NCI-H2227 (cell line): ENCODE results near the gene SCN1B.
"Not testable (repeated sequence)": the region's sequence is repeated elsewhere in the genome, so short reads cannot be mapped to it uniquely, and the experiment has no call there.

Source experiments
- DNase-seq: peaks from one replicate; lab custom pipeline; 2025; ENCODE audit not compliant: unreplicated experiment; lab: John Stamatoyannopoulos, UW

Gene SCN1B

GRCh38 chr19:35000647-35001501, 29.4 kb upstream of the SCN1B start:
- DNase-seq, result peak; percentile 83

- DNase-seq, result no peak
These were observed 28.2 kb upstream of the SCN1B start for GRCh38 chr19:35002037-35002535.

DNA sequence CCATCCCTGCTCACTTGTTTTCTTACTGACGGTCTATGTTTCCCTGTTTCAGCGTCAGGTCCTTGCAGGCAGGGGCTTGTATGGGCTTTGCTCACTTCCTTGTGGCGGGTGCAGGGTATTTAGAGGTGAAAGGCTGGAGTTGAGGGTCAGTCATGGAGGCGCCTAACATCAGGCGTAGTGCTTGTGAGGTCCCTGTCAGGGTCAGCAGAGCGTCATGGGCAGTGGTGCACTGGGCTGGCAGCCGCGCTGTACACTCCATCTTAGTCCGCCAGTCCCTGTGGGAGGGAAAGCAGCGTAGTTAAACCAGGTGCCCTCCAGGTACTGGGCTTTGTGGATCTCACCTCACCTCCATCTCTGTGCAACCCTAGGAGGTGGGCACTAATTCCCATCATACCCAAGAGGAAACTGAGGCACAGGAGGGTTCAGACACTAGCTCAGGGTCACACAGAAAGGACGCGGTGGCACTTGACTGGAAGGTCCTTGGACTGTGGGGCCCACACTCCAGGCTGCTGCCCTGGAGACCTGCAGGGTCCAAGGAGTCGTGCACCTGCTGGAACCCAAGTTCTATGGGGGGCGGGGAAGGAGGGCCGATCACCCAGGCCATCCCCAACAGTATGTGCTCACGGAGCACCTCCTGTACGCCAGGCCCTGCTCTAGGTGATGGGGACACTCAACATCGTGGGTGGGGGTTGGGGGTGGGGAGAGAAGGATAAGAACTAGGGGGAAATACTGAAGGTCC, 25.6 kb upstream of the SCN1B start:
- DNase-seq, result no peak

GRCh38 chr19:35005256-35005977, 24.9 kb upstream of the SCN1B start:
- no peak for DNase-seq

DNA sequence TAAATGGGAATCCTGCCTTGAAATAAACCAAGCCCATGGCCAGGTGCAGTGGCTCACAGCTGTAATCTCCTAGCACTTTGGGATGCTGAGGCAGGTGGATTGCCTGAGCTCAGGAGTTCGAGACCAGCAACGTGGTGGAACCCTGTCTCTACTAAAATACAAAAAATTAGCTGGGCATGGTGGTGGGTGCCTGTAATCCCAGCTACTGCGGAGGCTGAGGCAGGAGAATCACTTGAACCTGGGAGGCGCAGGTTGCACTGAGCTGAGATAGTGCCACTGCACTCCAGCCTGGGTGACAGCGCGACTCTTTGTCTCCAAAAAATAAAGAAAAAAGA, 24.3 kb upstream of the SCN1B start:
- DNase-seq, result not testable (repeated sequence)

DNA sequence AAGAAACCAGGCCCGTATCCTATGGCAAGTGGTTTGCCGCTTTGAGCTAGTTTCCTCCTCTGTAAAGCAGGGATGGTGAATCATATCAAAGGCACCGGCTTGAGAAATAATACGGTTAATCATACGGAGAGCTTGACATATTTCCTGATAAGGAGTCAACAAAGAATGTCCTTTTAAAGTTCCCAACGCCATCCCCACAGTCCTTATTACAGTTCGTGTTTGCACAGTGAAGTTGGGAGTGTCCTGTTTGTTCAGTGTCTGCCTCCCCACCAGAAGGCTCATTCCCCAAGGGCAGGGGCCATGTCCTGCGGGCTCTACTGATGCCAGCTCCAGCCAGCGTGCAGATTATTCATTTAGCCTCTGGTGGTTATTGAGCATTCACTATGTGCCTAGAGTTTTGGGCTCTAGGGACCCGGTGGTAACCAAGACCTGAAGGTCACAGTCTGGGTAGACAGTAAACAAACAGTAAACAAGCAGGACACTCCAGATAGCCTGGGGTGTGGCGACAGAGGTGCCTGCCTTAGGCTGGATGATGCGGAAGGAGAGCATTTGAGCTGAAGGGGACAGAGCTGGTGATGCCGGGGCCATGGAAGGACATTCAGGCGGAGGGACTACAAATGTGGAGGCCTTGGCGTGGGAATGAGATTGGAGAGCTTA, 23.8 kb upstream of the SCN1B start:
- DNase-seq, result no peak

DNA sequence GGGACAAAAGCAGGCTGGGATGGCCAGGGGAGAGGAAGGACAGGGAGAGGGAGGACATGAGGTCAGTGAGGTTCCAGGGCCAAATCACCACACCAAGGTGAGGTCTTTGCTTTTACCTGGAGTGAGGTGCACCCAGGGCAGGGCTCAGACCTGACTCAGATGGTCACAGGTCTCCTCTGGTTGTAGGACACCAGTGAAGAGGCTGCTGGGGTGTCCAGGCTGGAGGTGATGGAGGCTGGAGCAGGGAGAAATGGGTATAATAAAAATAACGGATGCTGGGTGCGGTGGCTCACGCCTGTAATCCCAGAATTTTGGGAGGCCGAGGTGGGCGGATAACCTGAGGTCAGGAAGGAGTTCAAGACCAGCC, 23.3 kb upstream of the SCN1B start:
- DNase-seq, result no peak

- DNase-seq, result not testable (repeated sequence)
These were observed 22.8 kb upstream of the SCN1B start for GRCh38 chr19:35007427-35007826.

- no peak for DNase-seq
These were observed 21.4 kb upstream of the SCN1B start for GRCh38 chr19:35008891-35009341.

GRCh38 chr19:35009424-35010415, 20.6 kb upstream of the SCN1B start:
- DNase-seq, result no peak

- DNase-seq, result no peak
These were observed 19.1 kb upstream of the SCN1B start for GRCh38 chr19:35011091-35011689.

GRCh38 chr19:35011737-35012682, 18.3 kb upstream of the SCN1B start:
- no peak for DNase-seq

DNA sequence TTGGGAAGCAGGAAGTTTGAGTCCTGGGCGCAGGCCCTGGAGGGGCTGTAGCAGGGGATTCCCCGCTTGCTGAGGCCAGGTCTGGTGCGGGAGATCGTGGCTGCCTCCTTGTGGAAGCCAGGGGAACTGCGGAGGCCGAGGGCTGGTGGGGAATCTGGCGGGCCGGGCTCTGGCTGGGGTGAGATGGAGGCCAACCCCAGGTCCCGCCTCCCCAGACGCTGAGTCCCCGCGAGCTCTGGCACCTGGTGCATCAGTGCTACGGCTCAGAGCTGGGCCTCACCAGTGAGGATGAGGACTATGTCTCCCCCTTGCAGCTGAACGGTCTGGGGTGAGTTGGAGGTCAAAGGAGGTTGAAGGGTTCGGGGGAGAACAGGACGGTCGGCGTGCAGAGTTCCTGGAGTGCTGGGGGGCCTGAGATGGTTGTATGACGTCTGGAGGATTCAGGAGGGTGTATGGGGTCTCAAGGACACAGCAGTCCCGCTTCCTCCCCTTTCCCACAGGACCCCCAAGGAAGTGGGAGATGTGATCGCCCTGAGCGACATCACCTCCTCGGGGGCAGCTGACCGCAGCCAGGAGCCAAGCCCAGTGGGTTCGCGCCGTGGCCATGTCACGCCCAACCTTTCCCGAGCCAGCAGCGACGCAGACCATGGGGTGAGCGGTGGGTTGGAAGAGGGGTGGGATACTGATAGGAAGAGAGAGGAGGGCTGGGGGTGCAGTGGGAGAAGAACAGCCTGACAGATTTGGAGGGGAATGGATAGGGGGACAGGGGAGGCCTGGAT, 17.0 kb upstream of the SCN1B start:
- DNase-seq, result peak; percentile 90

GRCh38 chr19:35013820-35014754, 16.2 kb upstream of the SCN1B start:
- DNase-seq, result no peak

- DNase-seq, result not testable (repeated sequence)
These were observed 15.5 kb upstream of the SCN1B start for GRCh38 chr19:35014774-35015173.

DNA sequence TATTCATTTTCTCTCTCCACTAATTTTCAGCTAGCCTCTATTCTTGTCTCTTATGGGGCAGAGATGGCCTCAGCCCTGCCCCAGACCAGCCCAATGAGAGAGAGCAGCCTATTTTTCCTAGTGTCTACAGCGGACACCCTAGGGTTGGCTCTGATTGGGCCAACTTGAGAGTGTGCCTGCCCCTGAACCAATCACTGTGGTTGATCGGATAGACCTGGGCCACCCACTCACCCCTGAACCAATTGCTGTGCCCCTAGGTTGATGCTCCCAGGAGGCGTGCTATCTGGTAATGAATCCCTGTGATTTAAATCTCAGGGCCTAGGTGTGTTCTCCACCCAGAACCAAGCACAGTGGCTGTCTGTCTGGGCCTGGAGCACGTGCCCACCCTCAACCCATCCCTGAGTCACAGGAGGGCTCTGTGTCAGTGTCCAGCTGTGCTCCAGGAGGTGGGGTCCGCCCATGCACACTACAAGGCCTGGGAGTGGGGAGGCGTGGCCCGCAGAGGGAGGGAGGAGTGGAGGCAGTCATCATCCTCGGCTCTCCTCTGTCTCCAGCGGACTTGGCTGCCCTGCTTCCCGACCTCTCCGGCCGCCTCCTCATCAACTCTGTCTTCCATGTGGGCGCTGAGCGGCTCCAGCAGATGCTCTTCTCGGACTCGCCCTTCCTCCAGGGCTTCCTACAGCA, 14.9 kb upstream of the SCN1B start:
- DNase-seq, result peak; percentile 82
